K562 (cell line): ENCODE data around the gene ACOX1. TPM values are rescaled to one million over a fixed set of nuclear protein-coding genes. Genes with fewer than 3 reads are reported as not detected.
A peak's percentile ranks its signal among the peaks of the same experiment; 100 is the strongest.

Experiments used
- ESRRB ChIP-seq: fragments of 250-450 bp; sonication (Bioruptor Pico); IDR thresholded peaks from 2 replicates; pipeline ENCODE4 v1.5.0; 2020; ENCODE audit warnings: mild to moderate bottlenecking, moderate library complexity, borderline replicate concordance
- GABPA ChIP-seq: fragments of 200-800 bp; sonication (Bioruptor generic); conservative IDR thresholded peaks from 2 replicates; pipeline ENCODE4 v1.6.1; 2016; ENCODE audit warnings: low read depth, missing genetic modification characterization, missing compliant biosample characterization
- HNRNPH1 ChIP-seq: fragments of 200-400 bp; formaldehyde crosslinking; optimal IDR thresholded peaks from 2 replicates; pipeline ENCODE3; 2017; ENCODE audit warnings: low read depth, mild to moderate bottlenecking, low read length, moderate library complexity
- HOXB6 ChIP-seq: fragments of 250-450 bp; sonication (Bioruptor Pico); IDR thresholded peaks from 2 replicates; pipeline ENCODE4 v1.5.1; 2022; ENCODE audit warnings: mild to moderate bottlenecking, borderline replicate concordance
- KLF10 ChIP-seq: fragments of 250-450 bp; sonication (Bioruptor Pico); IDR thresholded peaks from 2 replicates; pipeline ENCODE4 v1.6.1; 2021; ENCODE audit warnings: matching md5 sums
- NCOA2 ChIP-seq, 2 experiments: fragments of 450-650 bp; IDR thresholded peaks; 2 replicates each; pipeline ENCODE4 v1.6.1; 2018; ENCODE audit warnings: mild to moderate bottlenecking in 2 of 2, moderate library complexity in 1 of 2; ENCODE audit not compliant: partially characterized antibody in 2 of 2
- NR2F6 ChIP-seq: fragments of 450-650 bp; formaldehyde crosslinking; IDR thresholded peaks from 2 replicates; pipeline ENCODE4 v1.4.0; 2020; ENCODE audit warnings: mild to moderate bottlenecking
- PCBP1 ChIP-seq: fragments of 200-400 bp; formaldehyde crosslinking; IDR thresholded peaks from 2 replicates; pipeline ENCODE4 v1.6.1; 2018; ENCODE audit warnings: mild to moderate bottlenecking, low read depth, low read length; ENCODE audit not compliant: poor library complexity, severe bottlenecking
- RBM39 ChIP-seq: fragments of 200-400 bp; formaldehyde crosslinking; optimal IDR thresholded peaks from 2 replicates; pipeline ENCODE3; 2018; ENCODE audit warnings: low read depth, low read length
- TAF1 ChIP-seq: IDR thresholded peaks from 2 replicates; pipeline ENCODE4 v1.6.1; 2011; ENCODE audit warnings: mild to moderate bottlenecking, low read length, moderate library complexity; ENCODE audit not compliant: insufficient read depth, control insufficient read depth, severe bottlenecking; ENCODE audit errors: extremely low read depth
- ZFP36 ChIP-seq: fragments of 150-350 bp; IDR thresholded peaks from 2 replicates; pipeline ENCODE4 v1.6.1; 2018; ENCODE audit warnings: low read length, low read depth; ENCODE audit not compliant: partially characterized antibody
- ZNF644 ChIP-seq: fragments of 200-800 bp; sonication (Bioruptor generic); IDR thresholded peaks from 2 replicates; pipeline ENCODE4 v1.6.1; 2016; ENCODE audit warnings: low read depth, missing genetic modification characterization, missing compliant biosample characterization
- ZNF778 ChIP-seq: fragments of 450-650 bp; formaldehyde crosslinking; IDR thresholded peaks from 2 replicates; pipeline ENCODE4 v1.4.0; 2020; ENCODE audit warnings: mild to moderate bottlenecking, moderate library complexity
- ZNF79 ChIP-seq: fragments of 250-450 bp; sonication (Bioruptor Pico); IDR thresholded peaks from 2 replicates; pipeline ENCODE4 v1.4.0; 2020; ENCODE audit warnings: low read depth, mild to moderate bottlenecking, moderate library complexity
- polyA plus RNA-seq, 8 experiments: library from polyadenylated mRNA; depleted of rRNA in 4 of 8; stranded (reverse) in 5 of 8; unstranded in 3 of 8; fragments of >200 nt; fragmentation: Nextera tagmentation in 2 of 8; fragmentation: Illumina TruSeq in 1 of 8; extraction: Ambion mirVana in 2 of 8; extraction: Trizol in 1 of 8; gene quantifications; 2 replicates each; pipeline versions ENCODE4 v1.2.1 to v1.2.3, GENCODE V29; 2011 to 2014; ENCODE audit warnings: inconsistent platforms in 1 of 8, missing spikeins in 1 of 8
- total RNA-seq, 7 experiments: library from RNA; depleted of rRNA in 6 of 7; stranded (reverse); fragments of >200 nt in 6 of 7; fragmentation: Illumina TruSeq in 2 of 7; extraction: Trizol in 2 of 7; gene quantifications; 2 replicates each; pipeline versions ENCODE4 v1.2.1 to v1.2.3, GENCODE V29; 2011 to 2021; ENCODE audit warnings: low replicate concordance in 1 of 7
- TF ChIP-seq, protein P1 (sequence below): fragments of 450-650 bp; formaldehyde crosslinking; conservative IDR thresholded peaks from 2 replicates; pipeline ENCODE4 v1.4.0; 2022; ENCODE audit warnings: mild to moderate bottlenecking, missing genetic modification characterization
- TF ChIP-seq, protein P2 (sequence below): sonication (generic); formaldehyde crosslinking; IDR thresholded peaks from 2 replicates; pipeline ENCODE4 v1.8.0; 2022; ENCODE audit warnings: missing genetic modification reagents, mild to moderate bottlenecking, borderline replicate concordance
- TF ChIP-seq, protein P3 (sequence below): fragments of 150-350 bp; IDR thresholded peaks from 2 replicates; pipeline ENCODE4 v1.6.1; 2014; ENCODE audit warnings: low read depth, mild to moderate bottlenecking, low read length, borderline replicate concordance

The ACOX1 gene
- total and polyA plus RNA-seq, 9 of the 15 experiments (the other 6 are each of a cell fraction or from before 2014, with no cell fraction given), result 7.8 to 24.1 (median 14.5) TPM

DNA sequence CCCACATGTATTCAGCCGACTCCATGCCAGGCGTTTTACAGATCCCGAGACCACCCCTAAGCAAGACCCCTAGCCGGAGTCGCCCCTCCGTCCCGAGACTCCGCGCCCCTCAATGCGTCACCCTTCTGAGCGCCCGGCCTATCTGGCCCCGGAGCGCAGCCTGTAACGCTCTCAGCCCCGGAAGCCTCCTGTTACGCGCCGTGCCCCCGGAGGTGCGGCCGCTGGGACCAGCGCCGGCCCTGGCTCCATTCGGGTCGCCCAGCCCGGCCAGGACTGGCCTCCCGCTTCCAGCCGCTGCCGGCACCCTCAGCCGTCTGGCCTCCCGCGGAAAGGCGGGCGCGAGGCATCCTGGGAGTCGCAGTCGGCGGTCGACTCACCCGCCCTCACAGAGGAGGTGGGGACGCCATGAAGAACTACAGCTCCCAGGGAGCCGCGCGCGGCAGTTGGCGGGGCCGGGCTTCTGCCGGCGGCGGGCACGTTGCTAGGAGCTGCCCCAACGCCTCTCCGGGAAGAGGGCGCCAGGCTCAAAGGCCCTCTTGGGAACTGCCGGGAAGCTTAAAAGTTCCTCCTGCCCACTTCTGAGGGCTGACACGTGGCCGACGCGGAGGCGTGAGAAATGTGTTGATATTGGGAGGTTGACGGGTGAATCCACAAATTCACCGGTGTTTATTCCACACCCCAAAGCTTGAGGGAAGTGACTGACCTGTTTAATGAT lies 38.1 kb downstream of the ACOX1 start, which contains the start of gene FBF1 (continued):
- TF ChIP-seq ZNF778 (no peak), NR2F6 (CRISPR knock-in tag) (no peak), ESRRB (CRISPR knock-in tag) (no peak), HOXB6 (CRISPR knock-in tag) (no peak), ZNF79 (no peak), RBM39 (no peak), NCOA2 (IDR thresholded peaks at IDR 0.05; ENCODE audit: partially characterized antibody in 2 of 2) (no peak), PCBP1 (no peak), HNRNPH1 (no peak), GABPA (tag) (peak; percentile 54), ZNF644 (tag) (no peak), ZFP36 (peak; percentile 48), TAF1 (peak; percentile 92), KLF10 (CRISPR knock-in tag) (no peak)
- TF ChIP-seq, protein P1, sequence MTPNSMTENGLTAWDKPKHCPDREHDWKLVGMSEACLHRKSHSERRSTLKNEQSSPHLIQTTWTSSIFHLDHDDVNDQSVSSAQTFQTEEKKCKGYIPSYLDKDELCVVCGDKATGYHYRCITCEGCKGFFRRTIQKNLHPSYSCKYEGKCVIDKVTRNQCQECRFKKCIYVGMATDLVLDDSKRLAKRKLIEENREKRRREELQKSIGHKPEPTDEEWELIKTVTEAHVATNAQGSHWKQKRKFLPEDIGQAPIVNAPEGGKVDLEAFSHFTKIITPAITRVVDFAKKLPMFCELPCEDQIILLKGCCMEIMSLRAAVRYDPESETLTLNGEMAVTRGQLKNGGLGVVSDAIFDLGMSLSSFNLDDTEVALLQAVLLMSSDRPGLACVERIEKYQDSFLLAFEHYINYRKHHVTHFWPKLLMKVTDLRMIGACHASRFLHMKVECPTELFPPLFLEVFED, result 0 out of 2 replicates have a peak, but pooled peaks have one; percentile 7
- TF ChIP-seq, protein P2, sequence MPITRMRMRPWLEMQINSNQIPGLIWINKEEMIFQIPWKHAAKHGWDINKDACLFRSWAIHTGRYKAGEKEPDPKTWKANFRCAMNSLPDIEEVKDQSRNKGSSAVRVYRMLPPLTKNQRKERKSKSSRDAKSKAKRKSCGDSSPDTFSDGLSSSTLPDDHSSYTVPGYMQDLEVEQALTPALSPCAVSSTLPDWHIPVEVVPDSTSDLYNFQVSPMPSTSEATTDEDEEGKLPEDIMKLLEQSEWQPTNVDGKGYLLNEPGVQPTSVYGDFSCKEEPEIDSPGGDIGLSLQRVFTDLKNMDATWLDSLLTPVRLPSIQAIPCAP (CRISPR knock-in tag), result no peak
- TF ChIP-seq, protein P3, sequence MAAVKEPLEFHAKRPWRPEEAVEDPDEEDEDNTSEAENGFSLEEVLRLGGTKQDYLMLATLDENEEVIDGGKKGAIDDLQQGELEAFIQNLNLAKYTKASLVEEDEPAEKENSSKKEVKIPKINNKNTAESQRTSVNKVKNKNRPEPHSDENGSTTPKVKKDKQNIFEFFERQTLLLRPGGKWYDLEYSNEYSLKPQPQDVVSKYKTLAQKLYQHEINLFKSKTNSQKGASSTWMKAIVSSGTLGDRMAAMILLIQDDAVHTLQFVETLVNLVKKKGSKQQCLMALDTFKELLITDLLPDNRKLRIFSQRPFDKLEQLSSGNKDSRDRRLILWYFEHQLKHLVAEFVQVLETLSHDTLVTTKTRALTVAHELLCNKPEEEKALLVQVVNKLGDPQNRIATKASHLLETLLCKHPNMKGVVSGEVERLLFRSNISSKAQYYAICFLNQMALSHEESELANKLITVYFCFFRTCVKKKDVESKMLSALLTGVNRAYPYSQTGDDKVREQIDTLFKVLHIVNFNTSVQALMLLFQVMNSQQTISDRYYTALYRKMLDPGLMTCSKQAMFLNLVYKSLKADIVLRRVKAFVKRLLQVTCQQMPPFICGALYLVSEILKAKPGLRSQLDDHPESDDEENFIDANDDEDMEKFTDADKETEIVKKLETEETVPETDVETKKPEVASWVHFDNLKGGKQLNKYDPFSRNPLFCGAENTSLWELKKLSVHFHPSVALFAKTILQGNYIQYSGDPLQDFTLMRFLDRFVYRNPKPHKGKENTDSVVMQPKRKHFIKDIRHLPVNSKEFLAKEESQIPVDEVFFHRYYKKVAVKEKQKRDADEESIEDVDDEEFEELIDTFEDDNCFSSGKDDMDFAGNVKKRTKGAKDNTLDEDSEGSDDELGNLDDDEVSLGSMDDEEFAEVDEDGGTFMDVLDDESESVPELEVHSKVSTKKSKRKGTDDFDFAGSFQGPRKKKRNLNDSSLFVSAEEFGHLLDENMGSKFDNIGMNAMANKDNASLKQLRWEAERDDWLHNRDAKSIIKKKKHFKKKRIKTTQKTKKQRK, result no peak
